Activated CD4-positive, alpha-beta T cell treated with anti-CD3 and anti-CD28 coated beads, Interleukin-2, amount 50 U/mL, for 4 hours (primary cell): ENCODE measurements around the gene LTBP3.
"Not testable (repeated sequence)": the region's sequence is repeated elsewhere in the genome, so short reads cannot be mapped to it uniquely, and the experiment has no call there.

Source experiments
- DNase-seq, 2 experiments: peaks; one replicate each; pipeline ENCODE4 v3.0.0-alpha.2; 2020

The LTBP3 gene

DNA sequence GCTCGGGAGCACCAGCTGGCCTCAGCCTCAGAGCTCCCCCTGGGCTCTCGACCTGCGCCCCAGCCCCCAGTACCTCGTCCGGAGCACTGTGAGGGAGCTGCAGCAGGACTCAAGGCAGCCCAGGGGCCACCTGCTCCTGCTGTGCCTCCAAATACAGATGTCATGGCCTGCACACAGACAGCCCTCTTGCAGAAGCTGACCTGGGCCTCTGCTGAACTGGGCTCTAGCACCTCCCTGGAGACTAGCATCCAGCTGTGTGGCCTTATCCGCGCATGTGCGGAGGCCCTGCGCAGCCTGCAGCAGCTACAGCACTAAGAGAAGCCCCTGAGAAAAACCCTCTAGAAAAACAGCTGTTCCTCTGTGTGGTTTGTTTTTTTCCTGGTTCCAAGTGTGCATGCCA, 13.3 kb upstream of the LTBP3 start:
- no peak for DNase-seq

DNA sequence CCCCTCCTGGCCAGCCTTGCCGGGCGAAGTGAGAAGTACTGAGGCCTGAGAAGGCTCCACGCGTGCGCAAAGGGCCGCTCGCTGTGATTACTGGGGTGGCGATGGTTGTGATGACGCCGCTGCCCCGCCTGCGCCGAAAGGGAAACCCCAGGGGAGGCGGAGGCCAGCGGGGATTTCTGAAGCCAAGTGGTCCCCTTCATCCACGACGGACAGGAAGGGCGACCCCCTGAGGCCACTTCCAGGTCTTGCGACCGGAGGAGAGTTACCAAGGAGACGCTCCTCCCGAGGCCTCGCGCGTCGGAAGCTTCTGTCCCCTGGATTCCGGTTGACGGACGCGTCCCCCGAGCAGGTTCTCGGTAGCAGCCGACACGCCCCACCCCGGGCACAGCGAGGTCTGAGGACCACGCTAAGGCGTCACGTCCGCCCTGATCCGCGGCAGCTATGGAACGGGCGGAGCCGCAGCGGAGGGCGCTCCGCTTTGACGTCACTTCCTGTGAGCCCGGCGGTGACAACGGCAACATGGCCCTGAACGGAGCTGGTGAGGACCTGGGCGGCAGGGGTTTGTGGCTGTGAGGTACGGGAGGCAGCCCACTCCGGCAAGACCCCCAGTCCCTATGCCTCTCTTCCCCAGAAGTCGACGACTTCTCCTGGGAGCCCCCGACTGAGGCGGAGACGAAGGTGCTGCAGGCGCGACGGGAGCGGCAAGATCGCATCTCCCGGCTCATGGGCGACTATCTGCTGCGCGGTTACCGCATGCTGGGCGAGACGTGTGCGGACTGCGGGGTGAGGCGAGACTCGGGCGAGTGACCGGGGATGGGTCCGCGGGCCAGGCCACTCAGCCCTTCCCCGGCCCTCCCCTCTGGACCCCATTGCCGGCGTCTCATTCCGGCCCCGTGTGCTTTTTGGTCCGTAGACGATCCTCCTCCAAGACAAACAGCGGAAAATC, 12.1 kb upstream of the LTBP3 start, which contains the start of gene ZNRD2:
Gene ZNRD2 (plus strand): TSS at position 505 of the 946 bp plus-strand sequence. CDS start 15 bp downstream, at position 520.
- DNase-seq: peak; percentile 97 to 98

DNA sequence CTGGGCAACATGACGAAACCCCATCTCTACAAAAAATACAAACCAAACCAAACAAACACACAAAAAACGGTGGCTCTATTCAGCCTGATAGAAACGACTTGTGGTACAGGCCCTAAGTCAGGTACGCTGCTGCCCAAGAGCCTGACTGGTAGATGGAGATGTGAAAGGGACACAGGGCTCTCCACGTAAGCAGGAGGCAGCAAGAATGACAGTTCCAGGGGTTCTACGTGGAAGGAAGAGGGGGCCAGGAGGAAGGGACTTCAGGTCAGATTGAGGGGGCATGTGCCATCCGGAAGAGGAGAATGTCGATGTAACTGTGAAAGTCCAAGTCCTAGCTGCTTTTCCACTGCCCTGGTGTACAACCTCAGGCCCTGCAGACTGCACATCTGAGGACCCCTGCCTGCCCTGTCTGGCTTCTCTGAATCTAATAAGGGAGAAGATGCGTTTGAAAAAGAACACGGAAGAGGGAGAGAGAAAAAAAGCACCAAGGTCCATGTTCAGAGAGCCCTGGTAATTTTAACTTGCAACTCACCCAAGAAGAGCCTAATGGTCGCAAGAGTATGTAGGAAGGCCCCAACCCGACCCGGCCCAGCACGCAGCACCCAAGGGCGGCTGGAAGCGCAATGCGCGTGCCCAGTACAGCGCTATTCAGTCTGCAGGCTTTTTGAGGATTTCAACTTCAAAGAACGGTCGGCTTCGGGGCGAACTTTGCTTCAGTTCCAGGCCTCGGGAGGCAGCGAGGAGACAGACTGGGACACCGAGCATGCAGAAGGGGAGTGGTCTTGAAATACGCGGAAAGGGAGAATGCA, 11.2 kb upstream of the LTBP3 start:
- DNase-seq: no peak

DNA sequence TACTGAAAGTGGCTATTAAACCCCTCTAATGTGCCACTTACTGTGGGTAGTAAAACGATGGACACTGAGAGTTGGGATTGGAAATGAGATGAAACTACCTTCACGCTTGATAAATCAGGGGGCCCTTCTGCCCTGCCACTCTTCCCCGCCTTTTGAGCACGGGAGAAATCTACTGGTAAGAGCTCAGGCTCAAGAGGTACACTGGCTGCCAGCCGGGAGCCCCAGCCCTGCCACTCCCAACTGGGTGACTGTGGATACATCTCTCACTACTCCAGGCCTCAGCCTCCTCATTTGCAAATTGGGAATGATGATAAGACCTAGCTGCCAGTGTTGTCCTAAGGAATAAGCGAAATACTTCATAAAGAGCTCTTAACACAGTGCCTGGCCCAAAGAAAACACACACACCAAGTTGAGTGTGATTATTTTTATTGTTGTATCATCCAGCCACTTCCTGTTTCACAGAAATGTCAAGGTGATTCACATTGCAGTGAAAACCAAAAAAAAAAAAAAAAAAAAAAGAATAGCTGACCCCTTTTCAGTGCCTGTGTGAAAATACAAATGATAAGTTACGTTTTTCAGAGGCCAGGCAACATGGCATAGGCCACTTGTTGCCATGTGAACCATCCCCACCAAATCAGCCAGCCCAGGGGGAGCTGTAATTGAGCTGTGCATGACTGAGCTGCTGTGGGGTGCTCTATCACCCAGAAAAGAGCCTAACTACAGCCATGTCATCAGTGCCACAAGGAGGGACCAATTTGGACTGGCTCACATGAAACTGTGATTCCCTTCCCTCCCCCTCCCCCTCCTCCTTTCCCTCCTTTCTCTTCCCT, 7.7 kb upstream of the LTBP3 start:
- no peak for DNase-seq

DNA sequence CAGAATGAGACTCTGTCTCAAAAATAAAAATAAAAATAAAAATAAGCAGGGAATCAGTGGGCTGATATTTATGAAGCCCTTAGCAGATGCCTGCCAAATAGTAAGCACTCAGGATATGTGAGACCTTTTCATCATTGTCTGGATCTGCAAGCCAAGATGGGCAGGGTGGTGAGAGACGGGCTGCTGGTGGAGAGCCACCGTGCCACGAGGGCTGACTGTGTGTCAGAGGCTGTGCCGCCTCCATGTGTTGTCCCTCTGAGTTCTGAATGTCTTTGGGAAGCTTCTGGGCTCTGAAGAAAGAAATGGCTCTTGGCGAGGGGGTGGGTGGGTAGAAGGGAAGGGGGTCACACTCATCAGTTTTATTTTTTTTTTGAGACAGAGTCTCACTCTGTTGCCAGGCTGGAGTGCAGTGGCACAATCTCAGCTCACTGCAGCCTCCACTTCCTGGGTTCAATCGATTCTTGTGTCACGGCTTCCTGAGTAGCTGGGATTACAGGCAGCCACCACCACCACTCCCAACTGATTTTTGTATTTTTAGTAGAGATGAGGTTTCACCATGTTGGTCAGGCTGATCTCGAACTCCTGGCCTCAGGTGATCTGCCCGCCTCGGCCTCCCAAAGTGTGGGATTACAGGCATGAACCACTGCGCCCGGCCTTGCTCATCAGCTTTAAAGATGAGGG, 6.9 kb upstream of the LTBP3 start:
- not testable (repeated sequence) for DNase-seq

DNA sequence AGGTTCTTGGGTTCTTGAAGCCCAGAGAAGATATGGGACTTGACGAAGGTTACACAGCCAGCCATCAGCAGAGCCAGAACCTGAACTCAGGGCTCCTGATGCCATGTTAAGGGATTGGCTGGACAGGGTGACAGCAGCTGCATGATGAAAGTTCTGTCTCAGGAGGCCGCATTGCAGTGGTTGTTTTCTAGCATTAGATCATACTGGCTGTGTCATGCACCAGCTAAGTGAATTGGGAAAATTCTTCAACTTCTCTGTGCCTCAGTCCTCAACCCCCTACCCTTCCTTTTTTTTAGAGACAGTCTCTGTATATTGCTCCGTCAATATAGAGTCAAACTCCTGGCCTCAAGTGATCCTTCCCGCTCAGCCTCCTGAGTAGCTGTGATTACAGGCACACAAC, 5.4 kb upstream of the LTBP3 start:
- no peak for DNase-seq

DNA sequence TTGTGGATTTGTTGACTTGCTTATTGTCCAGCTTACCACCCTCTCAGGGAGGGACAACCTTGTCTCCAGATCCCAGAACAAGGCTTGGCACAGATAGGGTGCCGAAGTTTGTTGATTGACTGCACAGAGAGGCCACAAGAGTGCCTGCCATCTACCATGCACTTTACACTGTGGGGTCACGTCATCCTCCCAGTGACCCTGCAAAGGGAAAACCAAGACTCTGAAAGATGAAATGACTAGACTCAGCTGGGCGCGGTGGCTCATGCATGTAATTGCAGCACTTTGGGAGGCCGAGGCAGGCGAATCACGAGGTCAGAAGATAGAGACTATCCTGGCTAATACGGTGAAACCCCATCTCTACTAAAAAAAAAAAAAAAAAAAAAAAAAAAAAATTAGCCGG, 4.6 kb upstream of the LTBP3 start:
- no peak for DNase-seq

DNA sequence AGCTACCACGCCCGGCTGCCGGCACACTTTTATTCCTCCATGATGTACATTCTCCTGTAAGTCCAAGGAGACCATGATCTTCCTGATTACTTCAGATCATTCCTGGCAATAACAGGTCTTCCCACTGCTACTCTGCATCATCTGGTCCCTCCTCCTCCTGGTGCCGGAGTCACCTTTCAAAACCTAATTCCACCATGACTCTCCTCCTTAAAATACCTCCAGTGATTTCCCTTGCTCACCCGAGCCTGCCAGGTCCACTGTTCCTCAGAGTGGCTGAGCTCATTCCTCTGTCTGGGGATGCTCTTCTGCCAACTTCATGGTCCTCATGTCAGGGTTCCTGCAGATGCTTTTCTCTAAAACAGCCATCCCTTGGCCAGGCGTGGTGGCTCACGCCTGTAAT, 3.9 kb upstream of the LTBP3 start:
- no peak for DNase-seq

DNA sequence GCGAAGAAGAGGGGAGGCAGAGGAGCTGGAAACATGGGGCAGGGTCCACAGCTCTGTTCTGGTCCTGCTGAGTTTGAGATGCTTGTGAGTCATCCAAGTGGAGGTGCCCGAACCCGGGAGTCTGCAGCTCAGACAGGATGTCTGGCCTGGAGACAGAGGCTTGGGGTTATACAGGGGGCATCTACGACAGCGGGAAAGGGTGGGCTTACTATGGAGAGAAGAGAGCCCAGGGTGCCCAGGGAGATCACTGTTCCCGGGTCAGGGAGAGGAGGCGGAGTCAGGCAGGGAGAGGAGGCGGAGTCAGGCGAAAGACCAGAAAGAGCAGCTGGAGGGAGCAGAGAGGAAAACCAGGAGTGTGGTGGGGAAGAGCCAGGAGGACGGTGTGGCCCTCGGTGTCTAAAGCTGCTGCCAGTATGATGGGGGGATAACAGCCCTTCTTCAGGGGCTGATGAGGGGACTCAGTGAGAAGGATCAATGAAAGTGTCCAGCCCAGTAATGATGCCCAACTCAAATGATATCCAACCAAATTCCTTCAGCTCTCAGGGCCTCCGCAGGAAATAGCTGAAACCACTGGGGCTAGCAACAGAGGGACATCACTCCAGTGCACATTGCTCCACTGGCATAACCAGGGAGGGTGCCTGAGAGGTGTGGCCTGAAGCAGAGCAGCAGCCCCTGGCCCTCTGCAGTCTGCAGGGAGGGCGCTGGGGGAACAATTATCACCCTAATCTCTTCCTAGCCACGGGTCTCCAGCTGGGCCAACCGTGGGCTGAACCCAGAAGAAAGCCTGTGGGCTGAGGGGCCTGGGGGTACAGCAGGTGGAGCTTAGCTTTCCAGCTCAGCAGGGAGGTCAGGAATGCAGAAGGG, 2.6 kb upstream of the LTBP3 start:
- no peak for DNase-seq

DNA sequence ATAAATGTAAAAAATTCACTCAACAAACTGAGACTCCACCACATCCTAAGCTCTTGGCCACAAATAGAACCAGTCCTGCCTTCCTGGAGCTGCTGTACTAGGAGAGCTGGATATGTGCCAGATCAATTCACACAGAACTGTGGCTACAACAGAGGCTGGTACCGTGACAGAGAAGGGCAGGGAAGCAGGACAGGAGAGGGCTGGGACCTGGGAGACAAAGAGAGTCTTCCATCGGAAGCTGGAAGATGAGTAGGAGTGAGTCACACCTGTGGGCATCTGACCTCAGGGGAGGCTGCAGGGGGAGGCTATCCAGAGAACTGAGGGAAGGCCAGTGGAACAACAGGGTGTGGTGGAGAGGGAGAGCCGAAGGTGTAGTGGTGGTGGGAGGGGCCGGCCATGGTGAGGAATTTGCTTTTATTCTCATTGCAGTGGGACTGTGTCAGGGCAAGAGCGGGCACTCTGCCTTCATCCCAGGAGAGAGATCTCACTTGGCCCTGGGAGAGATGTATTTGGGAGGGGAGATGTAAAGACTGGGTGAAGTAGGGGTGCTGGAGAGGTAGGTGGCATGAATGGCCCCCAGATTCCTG, 1.9 kb upstream of the LTBP3 start:
- DNase-seq: no peak

DNA sequence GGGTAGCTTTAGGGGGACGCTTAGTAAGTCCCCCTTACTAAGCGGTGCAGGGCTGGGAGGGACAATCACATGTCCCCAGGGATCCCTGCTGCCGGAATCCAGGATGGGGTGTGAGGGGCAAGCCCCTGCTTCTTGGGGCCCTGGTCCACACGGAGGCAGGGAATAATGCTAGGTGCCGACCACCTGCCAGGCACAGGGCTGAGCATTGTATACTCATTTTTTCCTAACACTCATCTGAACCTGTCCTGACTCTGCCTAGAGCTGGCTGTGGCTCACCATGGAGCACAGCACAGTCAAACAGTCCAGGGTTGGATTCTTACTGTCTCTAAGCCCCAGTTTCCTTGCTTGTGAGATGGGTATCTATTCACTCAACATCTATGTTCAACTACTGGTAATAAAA, 1.4 kb upstream of the LTBP3 start:
- no peak for DNase-seq

DNA sequence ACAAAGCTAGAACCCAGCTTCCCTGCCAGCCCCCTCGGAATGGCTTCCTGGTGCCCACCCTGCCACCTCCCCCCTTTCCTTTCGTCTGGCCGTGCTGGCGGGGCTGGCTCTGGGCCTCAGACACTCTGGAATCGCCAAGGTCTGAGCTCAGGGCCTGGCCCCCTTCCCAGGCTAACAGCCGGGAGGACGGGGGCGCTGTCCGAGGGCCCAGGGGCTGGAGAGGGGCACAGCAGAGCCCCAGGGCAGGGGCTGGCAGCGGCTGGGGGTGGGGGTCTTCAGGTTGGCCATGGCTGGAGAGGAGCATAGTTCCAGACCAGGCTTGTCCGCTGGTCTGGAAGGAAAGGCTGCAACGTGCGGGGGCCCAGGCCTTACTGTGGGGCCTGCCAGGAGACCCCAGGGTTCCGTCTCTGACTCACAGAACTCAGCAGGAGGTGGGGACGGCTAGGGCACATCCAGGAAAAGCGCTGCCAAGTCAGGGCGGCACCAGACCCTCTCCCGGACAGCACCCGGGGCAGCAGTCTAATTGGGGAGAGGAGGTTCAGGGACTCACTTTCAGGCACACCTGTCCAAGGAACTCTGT, 861 bp upstream of the LTBP3 start:
- no peak for DNase-seq

DNA sequence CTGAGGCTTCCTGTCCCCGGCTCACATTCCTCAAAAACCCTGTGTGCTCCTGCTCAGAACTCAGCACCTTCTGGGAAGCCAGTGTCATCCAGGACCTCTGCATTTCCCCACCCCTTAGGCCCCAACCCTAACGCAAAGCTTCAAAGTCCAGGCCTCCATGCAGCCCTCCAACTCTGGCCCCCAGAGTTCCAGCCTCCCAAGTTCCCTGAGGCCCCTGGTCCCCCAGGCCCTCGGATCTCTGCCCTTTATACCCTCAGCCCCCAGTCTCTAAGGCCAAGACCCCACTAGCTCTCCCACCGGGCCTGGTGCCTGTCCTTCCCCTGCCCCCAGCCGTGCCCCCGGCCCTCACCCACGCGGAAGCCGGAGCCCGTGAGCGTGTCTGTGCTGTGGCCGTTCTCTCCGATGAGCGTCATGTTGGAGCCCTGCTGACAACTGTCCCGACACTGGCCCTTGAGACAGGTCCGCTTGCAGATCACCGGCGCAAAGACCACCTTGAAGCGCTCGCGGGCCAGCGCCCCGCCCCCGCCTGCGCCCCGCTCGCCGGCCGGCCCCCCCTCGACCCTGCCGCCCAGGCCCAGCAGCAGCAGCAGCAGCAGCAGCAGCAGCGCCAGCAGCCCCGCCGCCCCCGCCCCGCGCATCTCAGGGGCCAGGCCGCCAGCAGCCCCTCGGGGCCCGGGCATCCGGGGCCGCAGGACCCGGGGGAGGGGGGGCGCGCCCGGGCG, 718 bp downstream of the LTBP3 start:
- no peak for DNase-seq

DNA sequence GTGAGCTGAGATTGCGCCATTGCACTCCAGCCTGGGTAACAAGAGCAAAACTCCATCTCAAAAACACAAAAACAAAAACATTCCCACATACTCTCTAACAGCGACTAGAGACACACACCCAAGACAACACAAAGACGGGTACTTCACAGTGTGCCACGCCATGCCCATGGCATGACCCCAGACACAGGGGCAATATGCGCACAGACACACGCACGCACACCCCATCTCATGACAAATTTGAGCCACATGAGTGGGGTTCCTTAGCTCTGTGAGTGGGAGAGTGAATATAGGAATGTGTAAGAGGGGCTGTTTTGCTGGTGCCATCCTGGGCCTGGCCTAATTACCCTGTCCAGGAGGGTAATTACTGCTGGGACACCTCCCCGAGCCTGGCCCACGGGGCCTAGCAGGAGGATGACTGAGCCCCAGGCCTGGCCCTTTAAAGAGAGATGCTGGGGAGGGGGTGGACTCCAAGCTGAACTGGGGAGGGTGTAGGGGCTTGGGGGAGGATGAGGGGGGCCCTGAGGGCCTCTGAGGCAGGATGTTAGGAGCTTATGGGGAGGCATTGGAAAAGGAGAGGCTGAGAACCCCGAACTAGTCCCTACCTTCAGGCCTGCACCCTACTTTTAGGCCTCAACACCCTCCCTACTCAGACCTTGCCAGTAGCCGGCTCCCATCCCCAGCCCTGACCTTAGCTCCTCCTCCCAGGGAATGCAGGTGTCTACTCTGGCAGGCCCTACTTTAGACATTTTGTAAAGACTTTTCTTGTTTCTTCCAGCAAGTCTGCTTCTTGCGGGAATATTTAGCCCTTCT, 1.5 kb downstream of the LTBP3 start:
- DNase-seq: no peak

DNA sequence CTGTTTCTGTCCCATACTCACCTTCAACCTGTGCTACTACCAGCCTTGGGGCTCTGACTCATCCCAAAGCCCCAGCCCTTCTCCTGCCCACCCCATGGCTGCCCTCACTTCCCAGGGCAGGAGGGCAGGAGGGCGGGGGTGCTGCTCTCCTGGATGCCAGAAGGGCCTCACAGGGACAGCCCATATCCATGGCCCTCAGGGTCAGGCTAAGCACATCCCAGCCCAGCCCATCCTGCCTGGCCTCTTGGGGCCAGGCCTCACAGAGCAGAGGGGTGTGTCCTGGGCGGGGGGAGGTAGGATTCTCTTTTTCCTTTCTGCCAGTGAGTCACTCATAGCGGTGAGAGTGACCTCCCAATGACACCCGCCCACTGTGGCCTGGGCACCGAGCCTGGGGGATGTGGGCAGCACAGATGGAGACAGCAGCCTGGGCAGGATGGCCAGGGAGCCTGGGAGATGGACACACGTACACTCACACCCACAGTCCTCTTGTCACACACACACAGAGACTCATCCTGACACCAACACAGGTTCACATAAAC, 2.4 kb downstream of the LTBP3 start:
- DNase-seq: no peak

DNA sequence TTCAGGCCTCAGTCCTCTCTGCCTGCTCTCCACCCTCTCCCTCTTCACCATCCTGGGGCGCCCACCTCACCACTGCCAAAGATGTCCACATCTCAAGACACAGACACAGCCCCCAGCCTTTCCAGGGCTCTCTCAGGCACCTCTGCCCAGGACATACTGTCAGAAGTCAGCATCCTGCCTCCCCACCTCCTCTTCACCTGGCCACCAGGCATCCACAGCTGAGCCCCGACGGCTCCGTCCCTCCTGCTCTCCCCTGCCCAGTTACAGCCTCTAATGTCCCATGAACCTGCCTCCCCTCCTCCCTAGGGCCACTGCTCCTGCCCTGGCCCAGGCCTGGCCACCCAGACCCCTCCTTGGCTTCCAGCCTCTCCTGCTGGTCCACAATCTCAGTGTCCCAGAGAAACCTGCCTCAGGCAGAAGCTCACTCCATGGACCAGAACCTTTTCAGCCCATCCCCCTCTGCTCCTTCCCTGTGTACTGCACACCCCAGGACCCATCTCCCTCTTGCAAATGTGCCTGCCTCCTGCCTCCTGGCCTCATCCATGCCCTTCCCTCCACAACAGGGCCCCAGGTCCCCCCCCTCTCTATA, 3.2 kb downstream of the LTBP3 start:
- DNase-seq: no peak

DNA sequence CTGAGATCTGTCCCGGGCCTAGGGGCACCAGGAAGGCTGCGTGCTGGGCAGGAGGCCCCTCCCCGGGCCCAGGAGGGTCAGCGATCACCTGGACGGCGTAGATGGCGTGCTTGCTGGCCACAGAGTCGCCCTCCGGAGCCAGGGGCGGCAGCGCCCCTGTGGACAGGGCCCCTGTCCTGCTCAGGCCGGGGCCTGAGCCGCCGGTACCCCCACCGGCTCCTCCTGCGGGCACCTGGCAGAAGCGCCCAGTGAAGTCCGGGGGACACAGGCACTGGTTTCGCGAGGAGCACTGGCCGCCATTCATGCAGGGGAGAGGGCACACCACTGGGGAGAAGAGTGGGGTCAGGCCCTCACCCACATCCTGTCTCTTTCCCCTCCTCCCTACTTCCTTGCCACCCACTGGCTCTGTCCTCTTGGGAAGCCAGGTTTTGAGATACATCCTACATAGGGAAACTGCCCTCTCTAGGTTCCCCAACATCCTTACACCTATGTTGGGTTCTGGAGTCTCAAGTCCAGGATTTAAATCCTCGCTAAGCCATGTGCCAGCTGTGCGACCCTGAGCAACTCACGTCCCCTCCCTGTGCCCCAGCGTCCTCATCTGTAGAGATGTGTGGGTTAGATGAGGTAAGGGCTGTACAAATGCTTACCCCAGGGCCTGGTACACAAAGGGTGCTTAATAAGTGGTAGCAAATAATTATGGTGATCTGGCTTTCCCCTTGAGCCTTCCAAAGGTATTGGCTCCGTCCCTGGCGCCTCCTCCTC, 3.9 kb downstream of the LTBP3 start:
- no peak for DNase-seq
